ENCODE data around the gene SIGLEC10. TPM values are rescaled to one million over a fixed set of nuclear protein-coding genes. Genes with fewer than 3 reads are reported as not detected.

The SIGLEC10 gene
- total and polyA plus RNA-seq, 2 experiments from 2014 or later, result 0.47 TPM; not detected in 1

DNA sequence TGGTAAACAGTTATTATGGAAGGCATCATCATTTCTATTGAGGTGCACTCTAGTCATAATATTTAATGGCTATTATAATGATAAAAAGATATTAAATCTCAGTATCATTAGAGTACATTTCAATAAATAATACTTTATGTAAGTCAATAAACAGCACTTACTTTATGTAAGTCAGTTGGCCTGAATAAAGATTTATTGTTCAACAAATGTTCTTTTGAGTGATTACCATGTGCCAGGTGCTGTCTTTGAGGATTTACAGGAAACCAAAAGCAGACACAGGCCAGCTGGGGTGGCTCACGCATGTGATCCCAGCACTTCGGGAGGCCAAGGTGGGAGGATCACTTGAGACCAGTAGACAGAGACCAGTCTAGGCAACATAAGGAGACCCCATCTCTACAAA, 40.0 kb downstream of the SIGLEC10 start (continued):
- TF ChIP-seq ETS1 (IDR thresholded peaks at IDR 0.05), result no peak
- TF ChIP-seq CREB1 (CRISPR knock-in tag; IDR thresholded peaks at IDR 0.05; ENCODE audit: low read depth), result no peak
- TF ChIP-seq EZH2phosphoT487 (IDR thresholded peaks at IDR 0.05; ENCODE audit: unreplicated experiment), result no peak
- TF ChIP-seq REST (IDR thresholded peaks at IDR 0.05; ENCODE audit: unreplicated experiment), result no peak
- TF ChIP-seq ZNF114 (CRISPR knock-in tag; IDR thresholded peaks at IDR 0.05), result no peak
- TF ChIP-seq JUNB (IDR thresholded peaks at IDR 0.05; ENCODE audit: unreplicated experiment), result no peak
- TF ChIP-seq POLR2AphosphoS5 (IDR thresholded peaks at IDR 0.05; ENCODE audit: low read depth), result no peak

- Histone ChIP-seq H3K27me3 (ENCODE audit: insufficient read depth) (no peaks in the 10 kb centered on the region), H3K27ac (ENCODE audit: low read depth) (no peak overlapping the region), H2AFZ (no peak overlapping the region), H3K36me3 (ENCODE audit: insufficient read depth) (no peaks in the 10 kb centered on the region), H3K9me2 (ENCODE audit: insufficient read depth) (0 out of 2 replicates have a peak, but pooled peaks cover 2% of the 10 kb centered on the region), H3F3A (replicated peaks; ENCODE audit: low read depth) (no peaks in the 10 kb centered on the region), H3K4me3 (no peak overlapping the region), H3K4me2 (no peak overlapping the region), H4K20me1 (replicated peaks; ENCODE audit: insufficient read depth) (no peaks in the 10 kb centered on the region), H3K4me1 (ENCODE audit: insufficient read depth) (no peaks in the 10 kb centered on the region), H3K79me2 (replicated peaks; ENCODE audit: insufficient read depth) (no peaks in the 10 kb centered on the region)
- H3K36me3 Mint-ChIP-seq (ENCODE audit: low read depth), result peaks cover under 1% of the 10 kb centered on the region; the same call in 2 of the 3 replicates
- H3K4me1 Mint-ChIP-seq, result no peaks in the 10 kb centered on the region
- H3K27ac Mint-ChIP-seq, result no peak overlapping the region; the same call in 1 of the 2 replicates
- peaks cover 11% of the 10 kb centered on the region for H3K27me3 Mint-ChIP-seq (ENCODE audit: insufficient read depth, low read depth, poor library complexity)
- H3K4me3 Mint-ChIP-seq, result no peak overlapping the region
- DNase-seq (ENCODE audit: low spot score) (no peak), ATAC-seq (no peak)
- peaks cover 9% of the 10 kb centered on the region for H3K9me3 Mint-ChIP-seq
- TF ChIP-seq ZNF114 (CRISPR knock-in tag; IDR thresholded peaks at IDR 0.05), result no peak
- no peak for TF ChIP-seq NANOG (IDR thresholded peaks at IDR 0.05; ENCODE audit: borderline replicate concordance)
- TF ChIP-seq CREB1 (CRISPR knock-in tag; IDR thresholded peaks at IDR 0.05; ENCODE audit: low read depth), result no peak
- no peak for TF ChIP-seq ETS1 (IDR thresholded peaks at IDR 0.05)
- no peak for TF ChIP-seq JUNB (IDR thresholded peaks at IDR 0.05; ENCODE audit: unreplicated experiment)
- TF ChIP-seq EZH2 (IDR thresholded peaks at IDR 0.05; ENCODE audit: low read depth, unreplicated experiment), result no peak
- no peak for TF ChIP-seq ZNF462 (CRISPR knock-in tag; IDR thresholded peaks at IDR 0.05)
- no peak for TF ChIP-seq EZH2phosphoT487 (IDR thresholded peaks at IDR 0.05; ENCODE audit: unreplicated experiment)
These were observed 41.8 kb downstream of the SIGLEC10 start for GRCh38 chr19:51375504-51376221.
